Superior temporal gyrus (tissue), 1 donor: ENCODE measurements around the gene ZCWPW2.

Source experiments
- DNase-seq: peaks from one replicate; pipeline ENCODE4 v3.0.0-alpha.2; 2016; ENCODE audit errors: extremely low spot score

The ZCWPW2 gene

DNA sequence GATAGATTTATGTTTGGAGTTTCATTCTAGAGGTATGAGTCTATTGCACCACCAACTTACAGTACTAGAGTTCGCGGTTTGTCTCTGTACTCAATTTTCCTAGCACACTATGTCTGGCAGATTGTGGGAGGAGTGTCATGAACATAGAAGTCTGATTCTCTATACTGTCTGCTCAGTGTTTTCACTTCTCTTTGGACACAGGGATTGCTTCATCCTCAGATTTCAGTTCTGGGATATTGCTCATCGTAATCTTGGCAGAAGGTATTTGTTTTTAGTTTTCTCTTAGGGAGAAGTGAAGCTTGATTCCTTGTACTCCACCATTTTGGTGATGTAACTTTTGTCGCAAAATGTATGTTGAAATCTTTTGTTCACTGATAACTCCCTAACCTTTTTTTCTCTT, 27.9 kb downstream of the ZCWPW2 start:
- DNase-seq: peak; percentile 42

DNA sequence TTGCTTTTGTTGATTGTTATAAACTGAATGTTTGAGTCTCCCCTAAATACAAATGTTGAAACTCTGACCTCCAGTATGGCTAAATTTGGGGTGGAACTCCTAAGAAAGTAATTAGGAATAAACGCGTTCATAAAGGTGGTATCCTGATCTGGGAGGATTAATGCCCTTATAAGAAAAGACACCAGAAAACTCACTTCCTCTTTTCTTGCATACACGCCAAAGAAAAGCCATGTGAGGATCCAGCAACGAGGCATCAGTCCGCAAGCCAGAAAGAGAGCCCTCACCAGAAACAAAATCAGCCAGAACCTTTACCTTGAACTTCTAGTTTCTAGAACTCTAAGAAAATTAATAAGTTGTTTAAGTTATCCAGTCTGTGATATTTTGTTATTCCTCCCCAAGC, 37.5 kb downstream of the ZCWPW2 start:
- DNase-seq: no peak

GRCh38 chr3:28388978-28389377, 40.5 kb downstream of the ZCWPW2 start:
- DNase-seq: no peak

- no peak for DNase-seq
Observed at GRCh38 chr3:28399206-28399605, 50.7 kb downstream of the ZCWPW2 start.

- no peak for DNase-seq
Observed at GRCh38 chr3:28406241-28406640, 57.7 kb downstream of the ZCWPW2 start.

DNA sequence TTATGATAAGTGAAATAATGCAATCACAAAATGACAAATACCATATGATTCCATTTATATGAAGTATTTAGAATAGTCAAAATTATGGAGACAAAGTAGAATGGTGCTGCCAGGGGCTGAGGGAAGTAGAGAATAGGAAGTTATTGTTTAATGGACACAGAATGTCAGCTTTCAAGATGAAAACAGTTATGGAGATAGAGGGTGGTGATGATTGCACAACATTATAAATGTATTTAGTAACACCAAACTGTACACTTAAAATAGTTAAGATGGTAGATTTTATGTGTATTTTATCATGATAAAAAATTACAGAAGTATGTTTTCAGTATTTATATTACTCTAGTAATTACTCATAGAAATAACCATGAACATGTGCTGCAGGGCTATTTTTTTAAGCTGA, 100.9 kb downstream of the ZCWPW2 start:
- DNase-seq: no peak

DNA sequence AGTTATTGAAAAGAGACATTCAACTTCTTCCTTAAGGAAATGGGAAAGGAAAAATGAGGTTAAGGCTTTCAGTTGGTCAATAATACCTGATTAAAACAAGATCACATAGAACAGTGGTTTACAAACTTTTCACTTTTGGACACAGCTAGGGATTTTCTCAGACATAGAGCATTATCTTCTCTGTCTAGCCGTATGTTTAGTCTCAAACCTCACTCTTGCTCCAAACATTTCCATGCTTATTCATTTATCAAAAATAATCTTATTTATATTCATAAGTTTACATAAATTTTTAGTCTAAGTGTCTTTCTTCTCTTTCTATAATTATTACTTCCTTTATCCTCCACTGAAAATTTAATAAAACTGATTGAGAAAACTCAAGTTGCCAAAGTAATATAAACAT, 114.3 kb downstream of the ZCWPW2 start:
- DNase-seq: no peak

- no peak for DNase-seq
Observed at GRCh38 chr3:28467414-28467813, 118.9 kb downstream of the ZCWPW2 start.

GRCh38 chr3:28476194-28476593, 127.7 kb downstream of the ZCWPW2 start:
- peak; percentile 74 for DNase-seq

DNA sequence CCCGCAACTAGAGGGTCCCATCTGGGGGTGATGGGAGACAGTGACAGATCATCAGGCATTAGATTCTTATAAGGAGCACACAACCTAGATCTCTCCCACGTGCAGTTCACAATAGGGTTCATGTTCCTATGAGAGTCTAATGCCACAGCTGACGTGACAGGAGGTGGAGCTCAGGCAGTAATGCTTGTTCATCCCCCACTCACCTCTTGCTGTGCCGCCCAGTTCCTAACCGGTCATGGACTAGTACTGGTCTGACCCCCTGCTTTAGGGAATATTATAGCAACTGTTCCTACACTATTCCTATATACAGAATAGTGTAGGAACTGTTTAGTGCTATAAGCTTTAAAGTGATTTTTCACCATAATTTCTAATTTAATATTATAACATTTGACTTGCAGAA, 128.2 kb downstream of the ZCWPW2 start:
- DNase-seq: no peak

GRCh38 chr3:28485164-28485563, 136.6 kb downstream of the ZCWPW2 start:
- DNase-seq: no peak

GRCh38 chr3:28495301-28495700, 146.8 kb downstream of the ZCWPW2 start:
- DNase-seq: no peak

DNA sequence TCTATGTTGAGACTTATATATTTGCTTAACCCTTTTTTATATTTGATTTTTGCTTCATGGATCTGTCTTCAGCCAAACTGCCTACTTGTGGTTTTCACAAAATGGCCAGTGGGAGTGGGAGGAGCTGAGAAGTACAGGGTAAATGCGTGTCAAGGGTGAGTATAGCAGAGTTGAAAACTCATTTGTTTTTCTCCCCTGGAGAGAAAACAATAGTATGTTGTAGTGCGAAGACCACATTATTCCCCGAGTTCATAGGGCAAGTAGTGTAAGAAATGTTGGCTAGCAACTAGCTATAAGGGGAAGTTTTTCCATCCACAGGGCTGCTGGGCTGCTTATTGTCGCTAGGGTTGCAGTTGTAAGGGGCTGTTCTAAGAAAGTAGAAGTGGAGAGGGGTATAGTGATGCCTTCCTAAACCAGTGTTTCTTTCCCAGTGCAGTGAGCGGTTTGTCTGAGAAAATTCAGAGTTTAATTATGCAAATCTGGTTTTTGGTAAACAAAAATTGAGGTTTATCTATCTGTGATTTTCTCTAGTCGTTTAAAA, 153.9 kb downstream of the ZCWPW2 start:
- no peak for DNase-seq

DNA sequence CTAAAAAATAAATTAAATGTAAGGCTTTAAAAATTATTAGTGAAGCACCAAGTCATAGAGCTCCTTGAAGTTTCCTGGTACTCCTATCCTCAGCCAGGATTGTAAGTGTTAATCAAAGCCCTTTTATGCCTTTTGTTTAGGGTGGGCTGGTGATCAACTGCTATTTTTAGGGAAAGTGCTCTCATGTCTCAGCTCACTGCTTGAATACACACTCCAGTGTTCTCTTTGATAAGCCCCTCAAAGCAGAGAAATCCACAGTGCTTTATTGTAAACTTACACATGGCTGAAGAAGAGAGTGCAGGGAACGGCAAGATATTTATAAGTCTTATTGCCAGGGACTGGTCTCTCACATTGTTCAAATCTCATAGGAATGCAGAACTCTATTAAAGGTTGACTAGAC, 156.5 kb downstream of the ZCWPW2 start:
- no peak for DNase-seq

GRCh38 chr3:28521663-28522062, 173.1 kb downstream of the ZCWPW2 start:
- no peak for DNase-seq

- DNase-seq: no peak
Observed at GRCh38 chr3:28542351-28542750, 193.8 kb downstream of the ZCWPW2 start.

- no peak for DNase-seq
Observed at GRCh38 chr3:28544236-28544635, 195.7 kb downstream of the ZCWPW2 start.

DNA sequence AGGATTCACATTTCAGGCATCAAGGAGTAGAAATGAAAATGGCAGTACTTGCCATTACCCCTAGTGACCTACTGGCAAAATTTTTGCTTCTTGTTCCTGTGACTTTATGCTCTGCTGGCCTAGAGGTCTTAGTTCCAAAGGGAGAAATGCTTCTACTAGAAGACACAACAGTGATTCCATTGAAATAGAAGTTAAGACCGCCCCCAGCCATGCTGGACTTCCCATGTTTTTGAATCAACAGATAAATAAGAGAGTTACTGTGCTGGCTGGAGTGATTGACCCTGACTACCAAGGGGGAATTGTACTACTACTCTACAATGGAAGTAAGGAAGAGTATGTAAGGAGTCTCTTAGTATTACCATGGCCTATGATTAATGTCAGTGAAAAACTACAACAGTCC, 196.3 kb downstream of the ZCWPW2 start:
- DNase-seq: no peak

- DNase-seq: no peak
Observed at GRCh38 chr3:28547677-28548076, 199.2 kb downstream of the ZCWPW2 start.

- no peak for DNase-seq
Observed at GRCh38 chr3:28553175-28553574, 204.7 kb downstream of the ZCWPW2 start.

GRCh38 chr3:28556195-28556594, 207.7 kb downstream of the ZCWPW2 start:
- DNase-seq: no peak

- peak; percentile 44 for DNase-seq
Observed at GRCh38 chr3:28564211-28564610, 215.7 kb downstream of the ZCWPW2 start.

- DNase-seq: no peak
Observed at GRCh38 chr3:28569357-28569756, 220.8 kb downstream of the ZCWPW2 start.

DNA sequence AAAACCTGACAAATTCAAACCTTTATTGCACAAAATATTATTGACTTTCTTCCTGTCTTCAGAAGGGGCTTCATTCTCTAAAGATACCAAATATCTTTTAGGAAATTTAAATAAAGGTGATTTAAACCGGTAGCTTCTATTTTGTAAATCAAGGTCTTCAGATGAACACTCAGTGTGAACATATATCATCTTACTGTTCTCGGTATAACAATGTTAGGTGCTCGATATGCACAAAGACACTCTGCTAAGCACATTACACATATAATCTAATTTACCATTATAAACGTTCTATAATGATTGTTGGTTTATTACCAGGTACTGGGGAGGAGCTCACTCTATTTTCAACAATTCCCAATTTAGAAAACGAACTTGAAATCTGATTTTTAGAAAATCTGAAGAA, 225.5 kb downstream of the ZCWPW2 start:
- DNase-seq: no peak
